ENCODE results near the gene IFFO2.

DNA sequence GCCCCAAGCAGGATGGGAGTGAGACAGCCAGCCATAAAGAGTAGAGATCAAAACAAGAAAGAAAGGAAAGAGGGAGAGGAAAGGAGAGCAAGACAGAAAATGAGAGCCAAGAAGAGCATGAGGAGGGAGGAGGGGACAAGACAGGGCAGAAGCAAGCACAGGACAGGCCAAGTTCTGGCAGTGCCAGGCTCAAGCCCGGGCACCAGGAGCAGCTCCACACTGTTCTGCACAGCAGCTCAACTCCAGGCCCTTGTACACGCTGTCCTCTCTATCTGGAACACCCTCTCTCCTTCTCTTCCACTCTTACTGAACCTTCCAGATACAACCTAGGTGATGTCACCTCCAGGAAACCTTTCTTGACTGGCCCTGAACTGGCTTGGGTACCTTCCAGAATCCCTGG is 11.7 kb downstream of the IFFO2 start:
- TF ChIP-seq CTCF (IDR thresholded peaks at IDR 0.05; ENCODE audit: extremely low read depth in 1 of 2, insufficient read depth in 1 of 2, low read depth in 1 of 2, low read length in 2 of 2) (no peak), JUN (IDR thresholded peaks at IDR 0.05; ENCODE audit: borderline replicate concordance, insufficient read depth, insufficient read length, low read depth) (no peak), POLR2AphosphoS5 (IDR thresholded peaks at IDR 0.05; ENCODE audit: insufficient read depth, low read depth, low read length) (no peak), EZH2 (IDR thresholded peaks at IDR 0.05; ENCODE audit: borderline replicate concordance, low read depth, low read length, severe bottlenecking) (no peak)
